ENCODE results near the gene EID3. TPM values are rescaled to one million over a fixed set of nuclear protein-coding genes. Genes with fewer than 3 reads are reported as not detected.

EID3 gene
- total RNA-seq, 1 experiment from 2014 or later, result 3.0 TPM

GRCh38 chr12:104282109-104282508 is 21.4 kb upstream of the EID3 start:
- H3K4me3 ChIP-seq (replicated peaks in 1 of 2; ENCODE audit: low read depth in 1 of 2, low read length in 2 of 2), result no peak overlapping the region
- intact Hi-C loops (cut with micrococcal nuclease), result no loop called here
- TF ChIP-seq CEBPB (IDR thresholded peaks at IDR 0.05; ENCODE audit: low read depth) (no peak), SRF (IDR thresholded peaks at IDR 0.05; ENCODE audit: low read depth) (no peak), POLR2A (IDR thresholded peaks at IDR 0.05; ENCODE audit: borderline replicate concordance, extremely low read depth, insufficient read depth, insufficient read length) (no peak), EZH2phosphoT487 (IDR thresholded peaks at IDR 0.05; ENCODE audit: borderline replicate concordance) (no peak), YY1 (IDR thresholded peaks at IDR 0.05; ENCODE audit: extremely low read depth, insufficient replicate concordance, low read depth, low read length) (no peak), JUND (IDR thresholded peaks at IDR 0.05) (no peak), CTCF (IDR thresholded peaks at IDR 0.05 in 2 of 3, conservative IDR thresholded peaks at IDR 0.05 in 1 of 3; ENCODE audit: borderline replicate concordance in 1 of 3, insufficient read depth in 1 of 3, low read depth in 2 of 3, low read length in 2 of 3) (no peak), EGR1 (IDR thresholded peaks at IDR 0.05; ENCODE audit: low read depth) (no peak), RAD21 (IDR thresholded peaks at IDR 0.05; ENCODE audit: low read depth) (no peak), MAX (IDR thresholded peaks at IDR 0.05) (no peak), ZBTB33 (IDR thresholded peaks at IDR 0.05; ENCODE audit: extremely low read depth, insufficient replicate concordance, low read length) (no peak), POLR2AphosphoS5 (IDR thresholded peaks at IDR 0.05; ENCODE audit: low read depth, low read length) (no peak), ATF3 (IDR thresholded peaks at IDR 0.05) (no peak), EZH2 (IDR thresholded peaks at IDR 0.05) (no peak)
- H3K4me2 ChIP-seq (ENCODE audit: low read length), result peak overlapping the region; percentile 71
- H4K20me1 ChIP-seq (ENCODE audit: insufficient read depth), result no peaks in the 10 kb centered on the region
- H2AFZ ChIP-seq (ENCODE audit: low read depth, low read length, poor library complexity, severe bottlenecking), result peak overlapping the region; percentile 44
- no peaks in the 10 kb centered on the region for H3K36me3 ChIP-seq (ENCODE audit: control insufficient read depth in 1 of 2, insufficient read depth in 2 of 2, low read length in 2 of 2)
- BruUV-seq (replicated peaks), result no TSS peak
- H3K79me2 ChIP-seq (ENCODE audit: insufficient read depth, low read length), result peaks cover 4% of the 10 kb centered on the region
- ChIA-PET RAD21 (ENCODE audit: low non-redundant PET in 1 of 2, low total read pairs in 2 of 2, uncharacterized antibody in 2 of 2, unreplicated experiment in 2 of 2) (no interaction called here), POLR2A (interaction anchor here (0.6 kb wide), 1 partner anchor 58 kb away, joined by 3 read pairs; no protein-coding TSS in a partner anchor), CTCF (no interaction called here)
- H3K4me1 ChIP-seq (ENCODE audit: control insufficient read depth in 1 of 2, insufficient read depth in 2 of 2, low read length in 2 of 2), result peaks cover 57 to 88% of the 10 kb centered on the region in 2 experiments
- H3K9me2 ChIP-seq (ENCODE audit: insufficient read depth), result no peaks in the 10 kb centered on the region
- no peaks in the 10 kb centered on the region for H3K27me3 ChIP-seq (ENCODE audit: insufficient read depth, low read length)
- H3K9ac ChIP-seq (ENCODE audit: low read length), result peak overlapping the region; percentile 39
- no peak overlapping the region for H3K27ac ChIP-seq (ENCODE audit: low read depth, low read length)
- DNase-seq (ENCODE audit: low read depth, low spot score), result no peak
- no peak for ATAC-seq
- H3K9me3 ChIP-seq (ENCODE audit: control insufficient read depth in 1 of 2, insufficient read depth in 1 of 2, low read depth in 1 of 2, low read length in 2 of 2), result no peaks in the 10 kb centered on the region
